GM21360 (cell line): ENCODE measurements around the gene TMEM215.

ENCODE experiments used
- ATAC-seq: cut with Tn5 transposase; IDR thresholded peaks from one replicate; pipeline ENCODE4 v1.9.1; 2021; ENCODE audit warnings: mild to moderate bottlenecking, moderate library complexity; ENCODE audit not compliant: unreplicated experiment

The TMEM215 gene

DNA sequence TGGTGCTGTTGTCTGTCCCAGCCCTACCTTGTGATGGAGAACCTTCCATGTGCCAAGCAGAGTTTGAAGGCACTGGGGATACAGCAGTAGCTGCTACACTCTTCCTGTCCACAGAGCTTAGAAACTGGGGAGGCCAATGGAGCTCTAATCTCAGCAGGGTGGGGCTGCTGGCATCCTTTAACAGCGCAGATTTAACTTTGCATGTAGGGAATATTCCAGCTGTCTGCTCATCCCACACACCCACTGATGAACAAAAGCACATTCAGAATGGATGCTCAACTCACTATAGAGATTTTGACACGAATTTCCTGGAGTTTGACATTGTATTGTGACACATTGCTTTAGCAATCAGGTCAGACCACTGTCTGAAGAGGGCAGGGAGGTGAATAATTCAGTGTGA lies 49.0 kb downstream of the TMEM215 start:
- no peak for ATAC-seq
